H1 (cell line): Measurements from ENCODE around the gene RGMB. TPM values are rescaled to one million over a fixed set of nuclear protein-coding genes. Genes with fewer than 3 reads are reported as not detected.

Experiments used
- CTCF ChIA-PET: fragments of 300-600 bp; sonication (Branson Sonifier 250); formaldehyde crosslinking; loops from one replicate; lab custom pipeline; 2021; ENCODE audit not compliant: partially characterized antibody; lab: Charles Lee
- POLR2A ChIA-PET: fragments of 300-600 bp; sonication (Branson Sonifier 250); formaldehyde crosslinking; loops from one replicate; lab custom pipeline; 2021; ENCODE audit warnings: inconsistent platforms; ENCODE audit not compliant: partially characterized antibody; lab: Charles Lee
- DNase-seq, 2 experiments: peaks; one replicate each; pipeline versions ENCODE4 v3.0.0 to v3.0.0-alpha.2; 2010 to 2022; ENCODE audit warnings: low spot score in 2 of 2, low read depth in 1 of 2, mixed read lengths in 1 of 2
- FAIRE-seq: peaks from 2 replicates; lab custom pipeline; 2011; peaks lifted over from hg19 to GRCh38; lab: Jason Lieb, UNC
- H2AFZ ChIP-seq: 2 replicates; pipeline ENCODE4 v1.8.1; 2012; ENCODE audit warnings: low read length, inconsistent platforms
- H2AK5ac ChIP-seq: 2 replicates; pipeline ENCODE4 v1.6.1; 2013; ENCODE audit warnings: low read depth, low read length
- H2BK120ac ChIP-seq: replicated peaks from 2 replicates; pipeline ENCODE3; 2013; ENCODE audit warnings: low read depth, low read length, inconsistent platforms
- H2BK12ac ChIP-seq: 2 replicates; pipeline ENCODE4 v1.6.1; 2013; ENCODE audit warnings: low read depth, low read length
- H2BK15ac ChIP-seq: 2 replicates; pipeline ENCODE4 v1.6.1; 2013; ENCODE audit warnings: low read length
- H2BK20ac ChIP-seq: 2 replicates; pipeline ENCODE4 v1.6.1; 2013; ENCODE audit warnings: low read length
- H2BK5ac ChIP-seq: 2 replicates; pipeline ENCODE4 v1.6.1; 2013; ENCODE audit warnings: low read depth, low read length
- H3K14ac ChIP-seq: 2 replicates; pipeline ENCODE4 v1.6.1; 2013; ENCODE audit warnings: inconsistent platforms; ENCODE audit not compliant: insufficient read length
- H3K18ac ChIP-seq: 2 replicates; pipeline ENCODE4 v1.6.1; 2013; ENCODE audit warnings: low read length; ENCODE audit errors: extremely low read depth
- H3K23ac ChIP-seq: 2 replicates; pipeline ENCODE4 v1.6.1; 2013; ENCODE audit warnings: inconsistent platforms; ENCODE audit not compliant: insufficient read length
- H3K23me2 ChIP-seq: 2 replicates; pipeline ENCODE4 v1.6.1; 2013; ENCODE audit warnings: low read depth, low read length
- H3K27ac ChIP-seq: 2 replicates; pipeline ENCODE4 v1.6.1; 2011; ENCODE audit warnings: low read depth, low read length, inconsistent platforms
- H3K27me3 ChIP-seq, 4 experiments: replicated peaks in 1 of 4; 1 replicate in 1 of 4; 2 replicates in 3 of 4; pipeline versions ENCODE4 v1.6.1 to v1.8.1; 2011 to 2013; ENCODE audit warnings: low read length in 3 of 4, mild to moderate bottlenecking in 3 of 4, inconsistent platforms in 2 of 4, mixed read lengths in 2 of 4, moderate library complexity in 1 of 4; ENCODE audit not compliant: control insufficient read depth in 3 of 4, insufficient read depth in 3 of 4; ENCODE audit errors: extremely low read depth in 1 of 4
- H3K36me3 ChIP-seq, 4 experiments: 2 replicates each; pipeline versions ENCODE4 v1.6.1 to v1.8.1; 2011 to 2013; ENCODE audit warnings: mild to moderate bottlenecking in 4 of 4, low read length in 3 of 4, moderate library complexity in 2 of 4, control low read depth in 1 of 4, inconsistent platforms in 1 of 4; ENCODE audit not compliant: insufficient read depth in 4 of 4, control insufficient read depth in 2 of 4
- H3K4ac ChIP-seq: replicated peaks from 2 replicates; pipeline ENCODE3; 2013; ENCODE audit warnings: low read length, low read depth, mixed read lengths, inconsistent platforms; ENCODE audit not compliant: insufficient read length
- H3K4me1 ChIP-seq, 4 experiments: replicated peaks in 1 of 4; 1 replicate in 1 of 4; 2 replicates in 3 of 4; pipeline versions ENCODE4 v1.6.1 to v1.8.1; 2011 to 2013; ENCODE audit warnings: low read length in 3 of 4, inconsistent platforms in 2 of 4, mixed read lengths in 1 of 4; ENCODE audit not compliant: insufficient read depth in 4 of 4, control insufficient read depth in 3 of 4
- H3K4me2 ChIP-seq, 2 experiments: 2 replicates each; pipeline versions ENCODE4 v1.6.1 to v1.8.1; 2011 to 2013; ENCODE audit warnings: low read depth in 2 of 2, low read length in 2 of 2, control low read depth in 1 of 2, inconsistent platforms in 1 of 2, mild to moderate bottlenecking in 1 of 2; ENCODE audit not compliant: insufficient read depth in 1 of 2
- H3K4me3 ChIP-seq, 4 experiments: fragments of 200-600, 300-600 bp in 1 of 4; sonication (generic), shearing (Covaris generic), sonication (Bioruptor Twin) in 1 of 4; 2 replicates each; pipeline versions ENCODE4 v1.5.1 to v1.8.1; 2011 to 2016; ENCODE audit warnings: low read length in 4 of 4, low read depth in 3 of 4, control low read depth in 2 of 4, inconsistent platforms in 2 of 4, mild to moderate bottlenecking in 2 of 4, mixed read lengths in 1 of 4, moderate library complexity in 1 of 4; ENCODE audit not compliant: insufficient read depth in 2 of 4; ENCODE audit errors: extremely low read depth in 1 of 4
- H3K56ac ChIP-seq: replicated peaks from 2 replicates; pipeline ENCODE3; 2013; ENCODE audit warnings: low read depth, mild to moderate bottlenecking, mixed read lengths, low read length, inconsistent platforms; ENCODE audit not compliant: insufficient read length
- H3K79me1 ChIP-seq: 2 replicates; pipeline ENCODE4 v1.6.1; 2013; ENCODE audit warnings: low read depth, low read length, control low read depth
- H3K79me2 ChIP-seq, 2 experiments: 2 replicates each; pipeline versions ENCODE4 v1.6.1 to v1.8.1; 2012 to 2013; ENCODE audit warnings: low read length in 2 of 2, mild to moderate bottlenecking in 2 of 2, inconsistent platforms in 1 of 2; ENCODE audit not compliant: insufficient read depth in 2 of 2, control insufficient read depth in 1 of 2
- H3K9ac ChIP-seq, 4 experiments: replicated peaks in 1 of 4; 1 replicate in 1 of 4; 2 replicates in 3 of 4; pipeline versions ENCODE4 v1.6.1 to v1.8.1; 2011 to 2013; ENCODE audit warnings: low read depth in 3 of 4, low read length in 3 of 4, control low read depth in 2 of 4, mild to moderate bottlenecking in 2 of 4, moderate library complexity in 2 of 4, inconsistent platforms in 1 of 4; ENCODE audit errors: extremely low read depth in 1 of 4
- H3K9me3 ChIP-seq, 2 experiments: 2 replicates each; pipeline versions ENCODE4 v1.6.1 to v1.8.1; 2012 to 2013; ENCODE audit warnings: mild to moderate bottlenecking in 2 of 2, moderate library complexity in 2 of 2, control low read depth in 1 of 2, inconsistent platforms in 1 of 2, low read depth in 1 of 2, low read length in 1 of 2, mixed read lengths in 1 of 2; ENCODE audit not compliant: insufficient read depth in 2 of 2
- H4K20me1 ChIP-seq, 2 experiments: replicated peaks in 1 of 2; 2 replicates each; pipeline versions ENCODE3 to v1.8.1; 2011 to 2013; ENCODE audit warnings: inconsistent platforms in 2 of 2, low read length in 2 of 2, mild to moderate bottlenecking in 1 of 2; ENCODE audit not compliant: insufficient read depth in 2 of 2, control insufficient read depth in 1 of 2
- H4K5ac ChIP-seq: 2 replicates; pipeline ENCODE4 v1.6.1; 2013; ENCODE audit warnings: low read length, low read depth, mixed read lengths, inconsistent platforms; ENCODE audit not compliant: insufficient read length
- H4K8ac ChIP-seq: 2 replicates; pipeline ENCODE4 v1.8.0; 2013; ENCODE audit warnings: mild to moderate bottlenecking, moderate library complexity, low read length, inconsistent platforms; ENCODE audit not compliant: insufficient read depth; ENCODE audit errors: extremely low read depth
- H4K91ac ChIP-seq: replicated peaks from 2 replicates; pipeline ENCODE3; 2013; ENCODE audit warnings: low read length, mixed read lengths, inconsistent platforms; ENCODE audit not compliant: insufficient read length
- ASH2L ChIP-seq: fragments of 200-600, 300-600 bp; sonication (generic); IDR thresholded peaks from one replicate; pipeline ENCODE4 v1.7.1; 2017; ENCODE audit warnings: low read length
- CHD2 ChIP-seq: IDR thresholded peaks from 2 replicates; pipeline ENCODE4 v1.6.1; 2012; ENCODE audit warnings: low read length, improper control_type of control experiment
- EP300 ChIP-seq, 2 experiments: IDR thresholded peaks; 1 replicate in 1 of 2; 2 replicates in 1 of 2; pipeline ENCODE4 v1.6.1; 2011 to 2012; ENCODE audit warnings: low read depth in 2 of 2, low read length in 2 of 2, mild to moderate bottlenecking in 2 of 2, borderline replicate concordance in 1 of 2, inconsistent platforms in 1 of 2, moderate library complexity in 1 of 2
- EZH2 ChIP-seq: fragments of 200-600 bp; sonication (generic); IDR thresholded peaks from 2 replicates; pipeline ENCODE4 v1.7.1; 2012; ENCODE audit warnings: low read depth, mild to moderate bottlenecking, moderate library complexity, low read length, inconsistent platforms; ENCODE audit not compliant: severe bottlenecking
- KDM1A ChIP-seq: fragments of 200-600, 300-600 bp; sonication (generic); IDR thresholded peaks from 2 replicates; pipeline ENCODE4 v1.7.1; 2016; ENCODE audit warnings: mild to moderate bottlenecking, low read length, borderline replicate concordance
- KDM4A ChIP-seq: IDR thresholded peaks from one replicate; pipeline ENCODE4 v1.7.1; 2012; ENCODE audit warnings: low read depth, mild to moderate bottlenecking, moderate library complexity, low read length, inconsistent platforms; ENCODE audit not compliant: severe bottlenecking
- MAFK ChIP-seq: IDR thresholded peaks from 2 replicates; pipeline ENCODE4 v1.6.1; 2012; ENCODE audit warnings: low read depth, mild to moderate bottlenecking, improper control_type of control experiment, low read length
- POLR2AphosphoS5 ChIP-seq: IDR thresholded peaks from 2 replicates; pipeline ENCODE4 v1.6.1; 2011; ENCODE audit warnings: low read depth, low read length
- SIN3A ChIP-seq, 2 experiments: IDR thresholded peaks in 1 of 2; conservative IDR thresholded peaks in 1 of 2; 2 replicates each; pipeline ENCODE4 v1.6.1; 2011 to 2012; ENCODE audit warnings: low read length in 2 of 2, improper control_type of control experiment in 1 of 2, low read depth in 1 of 2, mild to moderate bottlenecking in 1 of 2
- SP2 ChIP-seq: IDR thresholded peaks from 2 replicates; pipeline ENCODE4 v1.6.1; 2012; ENCODE audit warnings: mild to moderate bottlenecking, low read length, inconsistent platforms
- TAF1 ChIP-seq: IDR thresholded peaks from 2 replicates; pipeline ENCODE4 v1.6.1; 2011; ENCODE audit warnings: mild to moderate bottlenecking, low read depth, low read length
- TAF7 ChIP-seq: optimal IDR thresholded peaks from 2 replicates; pipeline ENCODE3; 2011; ENCODE audit warnings: low read depth, mild to moderate bottlenecking, inconsistent platforms, low read length, moderate library complexity, borderline replicate concordance
- ZNF274 ChIP-seq: IDR thresholded peaks from 2 replicates; pipeline ENCODE4 v1.7.0; 2012; ENCODE audit warnings: low read length, borderline replicate concordance; ENCODE audit errors: extremely low read depth
- WGBS, 2 experiments: shearing (Covaris generic) in 1 of 2; methylation state at CpG; one replicate each; pipeline versions ENCODE4 v1.1.6 to v1.1.7; 2013 to 2015; ENCODE audit warnings: low lambda C conversion rate in 2 of 2, mixed read lengths in 2 of 2, inconsistent platforms in 1 of 2, low coverage in 1 of 2, missing lambda C conversion rate in 1 of 2; ENCODE audit not compliant: insufficient replicate concordance in 2 of 2, insufficient coverage in 1 of 2, insufficient read length in 1 of 2; ENCODE audit errors: extremely low coverage in 1 of 2, missing lambda C conversion rate in 1 of 2; 5-methylcytosine and 5-hydroxymethylcytosine counted together
- polyA plus RNA-seq, 7 experiments: library from polyadenylated mRNA; depleted of rRNA in 3 of 7; stranded (reverse) in 5 of 7; unstranded in 2 of 7; fragments of >200 nt in 5 of 7; fragments of 200-250 nt in 2 of 7; gene quantifications; 1 replicate in 5 of 7; 2 replicates in 1 of 7; 4 replicates in 1 of 7; pipeline versions ENCODE4 v1.2.1 to v1.2.3, GENCODE V29; 2011 to 2013; ENCODE audit warnings: missing spikeins in 2 of 7, mixed read lengths in 2 of 7
- total RNA-seq: library from RNA; stranded (reverse); fragmentation: NEBNext Ultra II Directional; extraction: Animal tissue kit (Norgen Biotek cat#: 25700); gene quantifications from 2 replicates; pipeline ENCODE4 v1.2.1, GENCODE V29; 2021

Gene RGMB
- total and polyA plus RNA-seq, 2 of the 8 experiments (the other 6 are each of a cell fraction or from before 2014, with no cell fraction given), result 11.7 to 27.0 TPM

DNA sequence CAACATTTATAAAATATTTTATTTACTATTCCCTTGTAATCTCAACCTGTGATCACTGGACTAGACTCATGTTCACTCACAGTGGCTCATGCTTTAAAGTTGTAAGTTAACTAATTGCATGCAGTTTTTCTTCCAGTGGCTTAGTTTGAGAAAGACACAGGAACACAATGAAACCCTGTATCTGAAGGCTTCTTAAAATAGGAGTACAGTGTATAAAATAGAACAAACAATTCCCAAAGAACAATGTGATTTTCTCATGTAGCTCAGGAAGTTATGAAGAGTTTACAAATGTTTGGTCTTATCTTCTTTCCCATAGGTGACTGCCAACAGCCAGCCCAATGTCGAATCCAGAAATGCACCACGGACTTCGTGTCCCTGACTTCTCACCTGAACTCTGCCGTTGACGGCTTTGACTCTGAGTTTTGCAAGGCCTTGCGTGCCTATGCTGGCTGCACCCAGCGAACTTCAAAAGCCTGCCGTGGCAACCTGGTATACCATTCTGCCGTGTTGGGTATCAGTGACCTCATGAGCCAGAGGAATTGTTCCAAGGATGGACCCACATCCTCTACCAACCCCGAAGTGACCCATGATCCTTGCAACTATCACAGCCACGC lies 5.9 kb downstream of the RGMB start:
- H4K91ac ChIP-seq, result no peak overlapping the region
- no peak overlapping the region for H3K56ac ChIP-seq
- H3K23me2 ChIP-seq, result no peaks in the 10 kb centered on the region; the same call in 1 of the 2 replicates
- DNase-seq, result no peak
- H3K79me2 ChIP-seq, result peaks cover 25 to 97% of the 10 kb centered on the region in 2 experiments
- no peaks in the 10 kb centered on the region for H3K27me3 ChIP-seq
- no peak overlapping the region for H2AFZ ChIP-seq
- peaks cover 2 to 52% (median 22%) of the 10 kb centered on the region in 4 experiments; a peak in 7 of 8 replicates for H3K36me3 ChIP-seq
- H3K23ac ChIP-seq, result no peak overlapping the region
- no peak overlapping the region for H3K4me3 ChIP-seq
- ChIA-PET CTCF (interaction anchor here (3.8 kb wide), 1 partner anchor 17 kb away, joined by 13 read pairs; no protein-coding TSS in a partner anchor), POLR2A (interaction anchor here (2.2 to 4.5 kb wide), 2 partner anchors 8 to 16 kb away, joined by 10 to 23 read pairs; no protein-coding TSS in a partner anchor)
- H3K14ac ChIP-seq, result no peak overlapping the region
- no peak overlapping the region for H2BK20ac ChIP-seq
- H2BK120ac ChIP-seq, result no peak overlapping the region
- H3K18ac ChIP-seq, result no peak overlapping the region
- H3K4me2 ChIP-seq, result no peak overlapping the region
- FAIRE-seq, result no peak
- peaks cover 14 to 28% of the 10 kb centered on the region in 2 experiments for H4K20me1 ChIP-seq
- no peak overlapping the region for H3K9ac ChIP-seq
- no peak overlapping the region for H3K27ac ChIP-seq
- no peak overlapping the region for H3K4ac ChIP-seq
- H3K9me3 ChIP-seq, result no peaks in the 10 kb centered on the region
- no peak overlapping the region for H4K5ac ChIP-seq
- no peak overlapping the region; the same call in 1 of the 2 replicates for H4K8ac ChIP-seq
- no peak overlapping the region for H2BK12ac ChIP-seq
- WGBS, 2 experiments, result 99% methylated on average over 11 of the region's 11 CpGs; no CpG with 5 or more reads in 1 of the 2 experiments
- no peak overlapping the region for H2BK15ac ChIP-seq
- H2AK5ac ChIP-seq, result no peak overlapping the region
- no peak overlapping the region for H2BK5ac ChIP-seq
- peaks cover 0 to 8% (median 4%) of the 10 kb centered on the region in 4 experiments; a peak in 2 of 7 replicates for H3K4me1 ChIP-seq
- peaks cover 7% of the 10 kb centered on the region; the same call in 1 of the 2 replicates for H3K79me1 ChIP-seq
- TF ChIP-seq KDM4A, result no peak
- no peak for TF ChIP-seq TAF1
- no peak for TF ChIP-seq CHD2
- TF ChIP-seq SP2, result no peak
- no peak for TF ChIP-seq ASH2L
- TF ChIP-seq KDM1A, result no peak
- no peak for TF ChIP-seq TAF7
- TF ChIP-seq ZNF274, result no peak
- TF ChIP-seq SIN3A (conservative IDR thresholded peaks at IDR 0.05 in 1 of 2, IDR thresholded peaks at IDR 0.05 in 1 of 2; ENCODE audit: low read depth in 1 of 2, low read length in 2 of 2), result no peak
- no peak for TF ChIP-seq EP300 (IDR thresholded peaks at IDR 0.05; ENCODE audit: borderline replicate concordance in 1 of 2, low read depth in 2 of 2, low read length in 2 of 2)
- no peak for TF ChIP-seq EZH2
- TF ChIP-seq POLR2AphosphoS5, result no peak
- no peak for TF ChIP-seq MAFK
